Stimulated activated CD8-positive, alpha-beta memory T cell treated with anti-CD3 and anti-CD28 coated beads, Interleukin-4, amount 100 ng/mL, for 1 hour (primary cell): ENCODE measurements around the gene PRMT7.

Source experiments
- DNase-seq, 2 donors: peaks; one replicate each; pipeline ENCODE4 v3.0.0-alpha.2; 2020; ENCODE audit warnings: low read depth in 2 of 2, low spot score in 1 of 2

Gene PRMT7

DNA sequence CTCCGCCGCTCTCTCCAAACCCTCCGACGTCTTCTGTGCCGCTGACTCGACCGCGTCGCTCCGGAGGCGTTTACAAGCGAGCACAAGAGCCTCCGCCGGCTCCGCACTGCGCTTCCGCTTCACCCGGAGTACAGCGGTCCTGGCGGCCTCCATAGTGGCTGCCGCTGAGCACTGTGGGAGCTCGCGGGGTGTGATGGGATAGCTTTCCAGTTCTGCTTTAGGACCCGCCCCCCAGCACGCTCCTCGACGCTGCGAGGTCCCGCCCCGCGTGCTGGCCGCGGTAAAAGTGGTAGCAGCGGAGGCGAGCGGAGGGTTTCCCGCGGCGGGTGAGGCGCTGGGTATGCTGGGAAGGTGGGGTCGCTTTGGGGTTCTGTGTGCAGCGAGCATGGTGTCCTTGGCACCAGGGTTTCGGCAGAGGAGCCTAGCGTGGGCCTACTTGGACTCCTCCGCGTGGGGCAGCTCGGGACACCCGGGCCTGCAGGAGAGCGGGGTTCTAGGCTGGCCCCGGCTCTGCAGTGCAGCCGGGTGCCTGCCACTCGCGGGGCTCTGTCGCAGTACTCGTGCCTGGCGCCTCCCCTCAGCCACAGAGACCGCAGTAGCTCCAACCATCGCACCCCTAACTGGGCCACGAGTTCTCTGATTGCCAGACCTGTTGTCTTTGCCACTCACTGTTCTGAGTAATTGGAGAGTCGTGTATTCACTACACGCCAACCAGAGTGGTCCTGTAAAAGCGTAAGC is at the start of gene PRMT7, which contains the start of gene SLC7A6OS:
PRMT7 (plus strand) TSS at position 246 of the 738 bp plus-strand sequence. CDS start 4,961 bp downstream, outside the sequence.
SLC7A6OS (minus strand) TSS at position 173 of the 738 bp plus-strand sequence; CDS start at position 153, 20 bp downstream.
- peak; percentile 77 to 83 for DNase-seq

- no peak for DNase-seq
Observed at GRCh38 chr16:68263559-68264127, 47.2 kb upstream of the PRMT7 start.

GRCh38 chr16:68264128-68265077 is 46.4 kb upstream of the PRMT7 start, which contains the start of gene SLC7A6:
Gene SLC7A6, plus strand, starts transcription at chr16:68264526. Its CDS starts 10,201 bp downstream, at chr16:68274727.
- DNase-seq, result peak; percentile 57 to 62

DNA sequence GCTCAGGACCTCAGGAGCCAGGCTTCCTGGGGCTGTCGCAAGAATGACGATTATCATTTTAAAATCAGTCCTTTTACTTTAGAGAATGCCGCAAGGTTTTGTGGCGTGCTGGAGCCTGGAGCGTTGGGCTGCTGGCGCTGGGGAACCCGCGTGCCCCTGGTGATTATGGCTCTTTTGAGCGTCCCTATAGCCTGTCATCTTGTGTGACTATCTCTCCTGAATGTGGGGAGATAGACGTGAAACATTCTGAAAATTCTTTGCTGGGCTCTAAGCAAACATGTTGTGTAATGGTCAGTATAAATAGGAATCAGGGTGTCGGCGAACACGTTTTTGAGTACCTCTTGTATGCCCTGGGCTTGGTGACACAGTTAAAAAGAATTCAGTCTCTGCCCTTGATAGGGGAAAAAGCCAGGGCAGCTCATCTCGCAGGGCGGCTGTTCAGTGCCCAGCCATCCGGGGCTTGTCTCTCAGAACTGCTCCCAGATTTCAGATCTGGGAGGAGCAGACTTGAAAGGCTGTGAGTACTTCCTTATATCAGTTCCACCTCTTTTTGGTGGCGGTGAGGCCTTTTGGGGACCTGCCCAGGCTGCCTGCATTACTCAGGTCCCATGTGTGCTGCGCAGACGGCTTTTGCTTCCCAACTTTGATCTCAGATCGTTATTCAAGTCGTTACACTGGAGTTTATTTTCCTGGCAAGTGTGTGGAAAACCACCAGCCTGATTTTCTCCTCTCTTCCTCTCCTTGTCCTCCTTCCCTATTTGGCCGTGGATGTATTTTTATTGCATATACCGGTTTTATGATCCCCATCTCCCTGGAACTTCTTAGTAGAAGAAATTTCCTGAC is 45.5 kb upstream of the PRMT7 start:
- no peak for DNase-seq

GRCh38 chr16:68267612-68268405 is 43.0 kb upstream of the PRMT7 start:
- no peak for DNase-seq

DNA sequence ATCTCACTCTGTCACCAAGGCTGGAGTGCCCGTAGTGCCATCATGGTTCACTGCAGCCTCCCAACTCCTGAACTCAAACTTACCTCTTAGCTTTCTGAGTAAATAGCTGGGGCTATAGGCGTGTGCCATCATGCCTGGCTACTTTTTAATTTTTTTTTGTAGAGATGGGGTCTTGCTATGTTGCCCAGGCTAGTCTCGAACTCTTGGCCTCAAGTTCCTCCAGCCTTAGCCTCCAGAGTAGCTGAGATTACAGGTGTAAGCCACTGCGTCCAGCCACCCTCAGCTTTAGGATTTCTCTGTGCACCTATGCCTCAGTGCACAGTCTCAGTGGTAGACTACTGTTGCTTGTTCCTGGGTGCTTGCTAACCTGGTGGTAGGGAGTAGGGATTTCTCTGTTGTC is 41.0 kb upstream of the PRMT7 start:
- no peak for DNase-seq

GRCh38 chr16:68270353-68270752 is 40.5 kb upstream of the PRMT7 start:
- DNase-seq, result no peak

DNA sequence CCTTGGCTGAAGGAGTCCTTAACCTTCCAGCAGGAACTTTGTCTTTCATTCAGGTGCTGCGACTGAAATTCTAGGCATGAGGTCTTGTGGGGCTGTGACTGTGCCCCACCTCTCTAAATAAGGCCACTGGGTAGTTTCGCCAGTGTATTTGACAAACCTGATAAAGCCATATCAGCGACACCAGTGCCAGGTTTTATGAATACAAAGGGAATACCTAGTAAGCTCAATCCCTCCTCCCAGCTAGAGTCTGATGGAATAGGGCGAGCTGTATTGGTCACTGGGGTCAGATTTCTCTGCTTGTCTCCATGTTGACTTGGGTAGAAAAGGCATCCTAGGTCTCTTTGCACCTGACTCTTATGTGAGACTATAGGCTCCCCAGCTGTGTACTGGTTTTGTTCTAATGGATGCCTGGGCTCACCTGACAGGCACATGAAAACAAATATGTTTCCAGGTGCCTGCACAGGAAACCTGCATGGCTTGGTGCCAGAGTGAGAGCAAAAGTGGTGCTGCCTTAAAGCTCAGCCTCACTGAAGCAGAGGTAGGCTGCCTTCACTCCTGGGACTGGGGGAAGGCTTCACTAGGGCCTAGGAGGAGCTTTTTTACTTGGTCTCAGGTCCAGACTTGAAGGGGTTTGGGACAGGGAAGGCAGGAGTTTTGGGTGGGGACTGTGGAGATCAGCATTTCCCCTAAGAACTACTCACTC is 38.2 kb upstream of the PRMT7 start:
- DNase-seq, result peak in 1 of 2 donors; percentile 46

- DNase-seq, result no peak
Observed at GRCh38 chr16:68273459-68273858, 37.4 kb upstream of the PRMT7 start.

DNA sequence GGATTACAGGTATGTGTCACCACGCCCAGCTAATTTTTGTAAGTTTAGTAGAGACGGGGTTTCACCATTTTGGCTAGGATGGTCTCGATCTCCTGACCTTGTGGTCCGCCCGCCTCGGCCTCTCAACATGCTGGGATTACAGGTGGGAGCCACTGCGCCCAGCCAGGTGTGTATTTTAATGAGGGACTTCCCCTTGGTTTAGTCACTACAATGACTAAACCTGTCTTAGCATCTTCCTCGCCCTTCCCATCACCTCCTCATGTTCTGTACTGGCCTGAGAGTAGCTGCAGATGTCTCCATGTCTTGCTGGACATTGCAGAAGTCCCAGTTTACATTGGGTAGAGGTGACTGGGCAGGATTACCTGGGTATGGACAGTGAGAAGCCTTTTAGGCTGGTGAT is 36.9 kb upstream of the PRMT7 start:
- DNase-seq, result no peak

GRCh38 chr16:68274441-68274840 is 36.4 kb upstream of the PRMT7 start:
- no peak for DNase-seq

DNA sequence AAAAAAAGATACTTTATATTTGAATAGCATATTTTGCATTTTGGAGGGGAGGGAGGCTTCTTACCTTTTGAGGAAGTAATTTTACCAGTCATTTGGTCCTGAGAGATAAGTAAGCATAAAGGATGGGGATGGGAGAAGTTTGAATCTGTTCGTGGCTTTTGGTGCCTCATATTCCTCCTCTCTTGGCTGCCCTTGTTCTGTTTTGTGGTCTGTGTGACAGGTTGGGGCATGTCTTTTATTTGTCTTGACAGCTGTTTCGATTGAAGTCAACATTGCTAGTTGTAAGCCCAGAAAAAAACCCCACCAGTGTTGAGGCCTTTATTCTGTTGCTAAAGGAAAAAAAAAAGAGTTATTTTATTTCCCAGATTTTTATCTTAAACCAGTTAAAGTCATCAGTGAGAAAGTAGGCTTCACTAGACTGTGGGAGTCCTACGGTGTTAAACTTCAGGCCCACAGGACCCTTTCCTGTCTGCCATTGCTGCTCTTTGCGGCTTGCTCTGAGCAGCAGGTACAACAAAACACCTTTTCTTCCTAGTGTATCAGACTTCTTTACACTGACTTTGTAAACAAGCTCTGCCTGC is 35.1 kb upstream of the PRMT7 start:
- DNase-seq, result no peak

GRCh38 chr16:68276223-68276622 is 34.6 kb upstream of the PRMT7 start:
- no peak for DNase-seq

GRCh38 chr16:68279726-68280558 is 30.9 kb upstream of the PRMT7 start:
- no peak for DNase-seq

GRCh38 chr16:68281368-68282063 is 29.3 kb upstream of the PRMT7 start:
- DNase-seq, result no peak

- DNase-seq, result no peak
Observed at GRCh38 chr16:68282064-68282452, 28.8 kb upstream of the PRMT7 start.

GRCh38 chr16:68283346-68283745 is 27.5 kb upstream of the PRMT7 start:
- DNase-seq, result no peak
